Activated T-helper 1 cell treated with anti-CD3 and anti-CD28 coated beads, Interleukin-2, amount 50 U/mL, for 16 hours (primary cell): Measurements from ENCODE around the gene DDX28.

Experiments used
- DNase-seq, 2 donors: peaks; one replicate each; pipeline ENCODE4 v3.0.0-alpha.2; 2020; ENCODE audit warnings: low read depth in 1 of 2, low spot score in 1 of 2

The DDX28 gene

GRCh38 chr16:68022728-68023537, at the start of gene DDX28, which contains the start of gene DUS2:
Gene DDX28, minus strand, starts transcription at chr16:68023232. Its CDS starts 30 bp downstream, at chr16:68023202.
Gene DUS2, plus strand, starts transcription at chr16:68023284. Its CDS starts 14,740 bp downstream, at chr16:68038024.
- DNase-seq = peak; percentile 91 to 92

GRCh38 chr16:68072038-68072695, 49.1 kb upstream of the DDX28 start:
- DNase-seq = no peak

- no peak for DNase-seq
Measured at GRCh38 chr16:68071518-68071901, 48.5 kb upstream of the DDX28 start.

GRCh38 chr16:68070806-68071517, 47.9 kb upstream of the DDX28 start:
- DNase-seq = no peak

GRCh38 chr16:68070249-68070730, 47.3 kb upstream of the DDX28 start:
- no peak for DNase-seq

- DNase-seq = no peak
Measured at GRCh38 chr16:68069511-68070248, 46.6 kb upstream of the DDX28 start.

- no peak for DNase-seq
Measured at GRCh38 chr16:68068926-68069325, 45.9 kb upstream of the DDX28 start.

GRCh38 chr16:68066763-68067162, 43.7 kb upstream of the DDX28 start:
- DNase-seq = no peak

- DNase-seq = no peak
Measured at GRCh38 chr16:68065716-68066305, 42.8 kb upstream of the DDX28 start.

- DNase-seq = peak; percentile 38 to 44
Measured at GRCh38 chr16:68064791-68065365, 41.8 kb upstream of the DDX28 start.

- DNase-seq = no peak
Measured at GRCh38 chr16:68062910-68063393, 39.9 kb upstream of the DDX28 start.

- no peak for DNase-seq
Measured at GRCh38 chr16:68061396-68061795, 38.4 kb upstream of the DDX28 start.

GRCh38 chr16:68059804-68060203, 36.8 kb upstream of the DDX28 start:
- no peak for DNase-seq

- no peak for DNase-seq
Measured at GRCh38 chr16:68055395-68055794, 32.4 kb upstream of the DDX28 start.

- DNase-seq = no peak
Measured at GRCh38 chr16:68049449-68049848, 26.4 kb upstream of the DDX28 start.

- no peak for DNase-seq
Measured at GRCh38 chr16:68047987-68048386, 25.0 kb upstream of the DDX28 start.

- DNase-seq = no peak
Measured at GRCh38 chr16:68046106-68046505, 23.1 kb upstream of the DDX28 start.

- DNase-seq = no peak
Measured at GRCh38 chr16:68041783-68042182, 18.8 kb upstream of the DDX28 start.

- peak; percentile 81 to 90 for DNase-seq
Measured at GRCh38 chr16:68040506-68041288, 17.7 kb upstream of the DDX28 start.
